H9 (cell line): Measurements from ENCODE around the gene CXCL9. TPM values are rescaled to one million over a fixed set of nuclear protein-coding genes. Genes with fewer than 3 reads are reported as not detected.

Experiments
- DNase-seq: peaks from one replicate; pipeline ENCODE4 v3.0.0-alpha.2; 2017
- H2AFZ ChIP-seq: one replicate; pipeline ENCODE4 v1.6.1; 2013; ENCODE audit warnings: mild to moderate bottlenecking, low read length, control low read depth, moderate library complexity
- H2AK5ac ChIP-seq: 2 replicates; pipeline ENCODE4 v1.6.1; 2013; ENCODE audit warnings: low read length, control low read depth, mixed read lengths; ENCODE audit not compliant: insufficient read length
- H2BK120ac ChIP-seq: one replicate; pipeline ENCODE4 v1.6.1; 2013; ENCODE audit warnings: low read depth, mild to moderate bottlenecking, low read length, control low read depth, inconsistent platforms; ENCODE audit not compliant: poor library complexity, severe bottlenecking
- H2BK12ac ChIP-seq: 2 replicates; pipeline ENCODE4 v1.6.1; 2013; ENCODE audit warnings: low read length, control low read depth, mixed read lengths, low read depth; ENCODE audit not compliant: insufficient read length
- H2BK15ac ChIP-seq: 2 replicates; pipeline ENCODE4 v1.6.1; 2013; ENCODE audit warnings: low read depth, low read length, control low read depth
- H2BK20ac ChIP-seq: one replicate; pipeline ENCODE4 v1.6.1; 2013; ENCODE audit warnings: low read depth, mild to moderate bottlenecking, low read length, control low read depth, inconsistent platforms; ENCODE audit not compliant: poor library complexity, severe bottlenecking
- H2BK5ac ChIP-seq: 2 replicates; pipeline ENCODE4 v1.6.1; 2013; ENCODE audit warnings: low read length, control low read depth, mixed read lengths; ENCODE audit not compliant: insufficient read length
- H3K14ac ChIP-seq: 2 replicates; pipeline ENCODE4 v1.6.1; 2013; ENCODE audit warnings: low read length, control low read depth; ENCODE audit not compliant: insufficient read depth
- H3K18ac ChIP-seq: 2 replicates; pipeline ENCODE4 v1.6.1; 2013; ENCODE audit warnings: low read depth, mild to moderate bottlenecking, mixed read lengths, low read length, control low read depth; ENCODE audit not compliant: insufficient read length
- H3K23ac ChIP-seq: 2 replicates; pipeline ENCODE4 v1.6.1; 2013; ENCODE audit warnings: low read length, control low read depth, mixed read lengths, low read depth; ENCODE audit not compliant: insufficient read length
- H3K23me2 ChIP-seq: 2 replicates; pipeline ENCODE4 v1.6.1; 2013; ENCODE audit warnings: low read depth, mild to moderate bottlenecking, mixed read lengths, low read length, control low read depth; ENCODE audit not compliant: insufficient read length, poor library complexity, severe bottlenecking
- H3K27ac ChIP-seq: 2 replicates; pipeline ENCODE4 v1.5.1; 2013; ENCODE audit warnings: low read length, control low read depth, mixed read lengths, low read depth; ENCODE audit not compliant: insufficient read length
- H3K27me3 ChIP-seq: 2 replicates; pipeline ENCODE4 v1.6.1; 2013; ENCODE audit warnings: low read length, control low read depth, inconsistent platforms; ENCODE audit not compliant: insufficient read depth
- H3K4ac ChIP-seq: 2 replicates; pipeline ENCODE4 v1.6.1; 2013; ENCODE audit warnings: low read depth, mild to moderate bottlenecking, control low read depth, inconsistent platforms, low read length, moderate library complexity
- H3K4me1 ChIP-seq: 2 replicates; pipeline ENCODE4 v1.6.1; 2013; ENCODE audit warnings: low read length, control low read depth, inconsistent platforms; ENCODE audit not compliant: insufficient read depth
- H3K4me2 ChIP-seq: 2 replicates; pipeline ENCODE4 v1.6.1; 2013; ENCODE audit warnings: low read length, control low read depth, mixed read lengths; ENCODE audit not compliant: insufficient read length, insufficient read depth
- H3K56ac ChIP-seq: 2 replicates; pipeline ENCODE4 v1.6.1; 2013; ENCODE audit warnings: low read depth, mild to moderate bottlenecking, mixed read lengths, low read length, control low read depth; ENCODE audit not compliant: insufficient read length
- H3K79me1 ChIP-seq: 2 replicates; pipeline ENCODE4 v1.6.1; 2013; ENCODE audit warnings: low read depth, mild to moderate bottlenecking, moderate library complexity, low read length, control low read depth, inconsistent platforms; ENCODE audit not compliant: insufficient read depth, poor library complexity, severe bottlenecking
- H3K79me2 ChIP-seq: 2 replicates; pipeline ENCODE4 v1.6.1; 2013; ENCODE audit warnings: low read length, control low read depth, inconsistent platforms; ENCODE audit not compliant: insufficient read depth
- H3K9ac ChIP-seq: 2 replicates; pipeline ENCODE4 v1.6.1; 2013; ENCODE audit warnings: low read length, control low read depth, mixed read lengths; ENCODE audit not compliant: insufficient read length; ENCODE audit errors: extremely low read depth
- H3K9me3 ChIP-seq: one replicate; pipeline ENCODE4 v1.6.1; 2013; ENCODE audit warnings: low read depth, low read length, inconsistent platforms; ENCODE audit not compliant: control insufficient read depth
- H3T11ph ChIP-seq: one replicate; pipeline ENCODE4 v1.6.1; 2013; ENCODE audit warnings: mild to moderate bottlenecking, low read length, control low read depth, inconsistent platforms
- H4K20me1 ChIP-seq: one replicate; pipeline ENCODE4 v1.6.1; 2013; ENCODE audit not compliant: control insufficient read depth, insufficient read length, insufficient read depth
- H4K5ac ChIP-seq: 2 replicates; pipeline ENCODE4 v1.6.1; 2013; ENCODE audit warnings: low read depth, mild to moderate bottlenecking, mixed read lengths, low read length, control low read depth; ENCODE audit not compliant: insufficient read length
- H4K8ac ChIP-seq: replicated peaks from 2 replicates; pipeline ENCODE4 v1.6.1; 2013; ENCODE audit warnings: low read length, control low read depth, mixed read lengths, low read depth; ENCODE audit not compliant: insufficient read length
- H4K91ac ChIP-seq: 2 replicates; pipeline ENCODE4 v1.6.1; 2013; ENCODE audit warnings: low read depth, mild to moderate bottlenecking, moderate library complexity, mixed read lengths, low read length, control low read depth; ENCODE audit not compliant: insufficient read length
- H3K27ac Mint-ChIP-seq, 3 experiments: 2 replicates in 2 of 3; 3 replicates in 1 of 3; pipeline ENCODE4 v1.8.0; 2020 to 2021; ENCODE audit warnings: mixed read lengths in 3 of 3, mild to moderate bottlenecking in 1 of 3, moderate library complexity in 1 of 3
- H3K27me3 Mint-ChIP-seq: 2 replicates; pipeline ENCODE4 v1.8.0; 2021; ENCODE audit warnings: low read depth, mild to moderate bottlenecking, moderate library complexity, mixed read lengths
- H3K36me3 Mint-ChIP-seq, 3 experiments: 2 replicates in 2 of 3; 3 replicates in 1 of 3; pipeline ENCODE4 v1.8.0; 2020 to 2021; ENCODE audit warnings: low read depth in 3 of 3, mixed read lengths in 3 of 3; ENCODE audit not compliant: insufficient read depth in 1 of 3
- H3K4me1 Mint-ChIP-seq, 2 experiments: 2 replicates each; pipeline ENCODE4 v1.8.0; 2020; ENCODE audit warnings: mixed read lengths in 2 of 2
- H3K4me3 Mint-ChIP-seq, 2 experiments: 2 replicates in 1 of 2; 3 replicates in 1 of 2; pipeline ENCODE4 v1.8.0; 2020 to 2021; ENCODE audit warnings: mild to moderate bottlenecking in 2 of 2, mixed read lengths in 2 of 2, moderate library complexity in 1 of 2
- H3K9me3 Mint-ChIP-seq, 2 experiments: 2 replicates in 1 of 2; 3 replicates in 1 of 2; pipeline ENCODE4 v1.8.0; 2020; ENCODE audit warnings: mild to moderate bottlenecking in 2 of 2, mixed read lengths in 2 of 2, moderate library complexity in 1 of 2
- WGBS: extraction: QIAGEN DNeasy Blood & Tissue Kit; methylation state at CpG from one replicate; pipeline ENCODE4 v1.1.7; 2013; ENCODE audit warnings: missing lambda C conversion rate, low lambda C conversion rate, mixed read lengths; ENCODE audit not compliant: insufficient read length; ENCODE audit errors: extremely low coverage; 5-methylcytosine and 5-hydroxymethylcytosine counted together
- total RNA-seq: library from RNA; stranded (reverse); gene quantifications from 2 replicates; pipeline ENCODE4 v1.2.1, GENCODE V29; 2021
- TF ChIP-seq, protein P1 (sequence below): fragments of 200-600 bp; sonication (generic); conservative IDR thresholded peaks from 3 replicates; pipeline ENCODE4 v1.8.0; 2021; ENCODE audit warnings: antibody characterized with exemption, mild to moderate bottlenecking

CXCL9 gene
- total RNA-seq, 1 experiment from 2014 or later: not detected

GRCh38 chr4:75985116-75985515 is 22.2 kb downstream of the CXCL9 start:
- Histone ChIP-seq H2BK12ac (no peak overlapping the region), H3K14ac (no peak overlapping the region), H4K5ac (no peak overlapping the region), H2BK15ac (no peak overlapping the region), H3K4me2 (no peak overlapping the region), H3K4ac (no peak overlapping the region), H3K23ac (no peak overlapping the region), H3K79me2 (peaks cover 49% of the 10 kb centered on the region; the same call in 1 of the 2 replicates), H3K18ac (no peak overlapping the region), H2BK5ac (peak overlapping the region; percentile 53), H3K4me1 (no peaks in the 10 kb centered on the region), H4K91ac (no peak overlapping the region), H2BK120ac (no peak overlapping the region), H2BK20ac (no peak overlapping the region), H3K27me3 (no peaks in the 10 kb centered on the region), H3K56ac (no peak overlapping the region), H4K20me1 (no peaks in the 10 kb centered on the region), H3K27ac (no peak overlapping the region), H3K79me1 (peaks cover 18% of the 10 kb centered on the region), H2AK5ac (no peak overlapping the region), H3K23me2 (peaks cover 4% of the 10 kb centered on the region), H4K8ac (no peak overlapping the region), H3T11ph (no peak overlapping the region), H3K9me3 (no peaks in the 10 kb centered on the region), H2AFZ (no peak overlapping the region), H3K9ac (peak overlapping the region; percentile 8)
- WGBS: no CpG with 5 or more reads among the region's 3 CpGs
- Mint-ChIP-seq H3K27ac (no peak overlapping the region), H3K9me3 (peaks cover 0 to 2% of the 10 kb centered on the region in 2 experiments; a peak in 1 of 5 replicates), H3K27me3 (no peaks in the 10 kb centered on the region), H3K4me1 (peaks cover 12 to 13% of the 10 kb centered on the region in 2 experiments), H3K36me3 (peaks cover 28 to 45% (median 33%) of the 10 kb centered on the region in 3 experiments), H3K4me3 (no peak overlapping the region)
- no peak for DNase-seq
- TF ChIP-seq, protein P1, sequence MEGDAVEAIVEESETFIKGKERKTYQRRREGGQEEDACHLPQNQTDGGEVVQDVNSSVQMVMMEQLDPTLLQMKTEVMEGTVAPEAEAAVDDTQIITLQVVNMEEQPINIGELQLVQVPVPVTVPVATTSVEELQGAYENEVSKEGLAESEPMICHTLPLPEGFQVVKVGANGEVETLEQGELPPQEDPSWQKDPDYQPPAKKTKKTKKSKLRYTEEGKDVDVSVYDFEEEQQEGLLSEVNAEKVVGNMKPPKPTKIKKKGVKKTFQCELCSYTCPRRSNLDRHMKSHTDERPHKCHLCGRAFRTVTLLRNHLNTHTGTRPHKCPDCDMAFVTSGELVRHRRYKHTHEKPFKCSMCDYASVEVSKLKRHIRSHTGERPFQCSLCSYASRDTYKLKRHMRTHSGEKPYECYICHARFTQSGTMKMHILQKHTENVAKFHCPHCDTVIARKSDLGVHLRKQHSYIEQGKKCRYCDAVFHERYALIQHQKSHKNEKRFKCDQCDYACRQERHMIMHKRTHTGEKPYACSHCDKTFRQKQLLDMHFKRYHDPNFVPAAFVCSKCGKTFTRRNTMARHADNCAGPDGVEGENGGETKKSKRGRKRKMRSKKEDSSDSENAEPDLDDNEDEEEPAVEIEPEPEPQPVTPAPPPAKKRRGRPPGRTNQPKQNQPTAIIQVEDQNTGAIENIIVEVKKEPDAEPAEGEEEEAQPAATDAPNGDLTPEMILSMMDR: no peak
